Fibroblast of pulmonary artery (primary cell): ENCODE results near the gene HBG1.

Experiments used
- DNase-seq: peaks from one replicate; pipeline ENCODE4 v3.0.0-alpha.2; 2010; ENCODE audit warnings: low read depth
- H3K4me3 ChIP-seq: replicated peaks from 2 replicates; pipeline ENCODE4 v1.5.1; 2011; ENCODE audit warnings: low read depth, mild to moderate bottlenecking, control low read depth, low read length, moderate library complexity
- CTCF ChIP-seq: IDR thresholded peaks from 2 replicates; pipeline ENCODE4 v1.5.1; 2011; ENCODE audit warnings: mild to moderate bottlenecking, control low read depth, low read length, inconsistent platforms; ENCODE audit errors: missing control alignments

The HBG1 gene

GRCh38 chr11:5204787-5205186, 44.9 kb downstream of the HBG1 start:
- peak; percentile 72 for TF ChIP-seq CTCF
- peak; percentile 83 for DNase-seq
- H3K4me3 ChIP-seq = no peak overlapping the region

- no peak for DNase-seq
- TF ChIP-seq CTCF = no peak
- H3K4me3 ChIP-seq = no peak overlapping the region
Observed at GRCh38 chr11:5203366-5203765, 46.3 kb downstream of the HBG1 start.

GRCh38 chr11:5200582-5200981, 49.1 kb downstream of the HBG1 start, which contains the start of gene OR51V1:
TSS of gene OR51V1 (minus strand) at chr11:5200682. CDS start at chr11:5200682, 0 bp downstream.
- no peak within 1 kb of the TSS for H3K4me3 ChIP-seq
- no peak for DNase-seq
- TF ChIP-seq CTCF = no peak

- no peak for DNase-seq
- TF ChIP-seq CTCF = no peak
- H3K4me3 ChIP-seq = no peak overlapping the region
Observed at GRCh38 chr11:5198285-5198684, 51.4 kb downstream of the HBG1 start.
